ENCODE measurements around the gene SLIRP. TPM values are rescaled to one million over a fixed set of nuclear protein-coding genes. Genes with fewer than 3 reads are reported as not detected.

The SLIRP gene
- total and polyA plus RNA-seq, 2 donors (not counting 1 experiment from before 2014, with no cell fraction given): 117 to 155 TPM

- Histone ChIP-seq H4K20me1 (ENCODE audit: control insufficient read depth, extremely low read depth, insufficient read depth, low read length) (no peaks in the 10 kb centered on the region), H3K4me1 (ENCODE audit: control insufficient read depth, extremely low read depth, insufficient read depth, low read length) (no peaks in the 10 kb centered on the region), H3K79me2 (ENCODE audit: control insufficient read depth, insufficient read depth, low read length) (no peaks in the 10 kb centered on the region), H3K9me3 (ENCODE audit: control insufficient read depth, insufficient read depth, low read depth, low read length) (no peaks in the 10 kb centered on the region), H3K4me3 (replicated peaks in 1 of 4; ENCODE audit: control extremely low read depth in 1 of 4, insufficient read depth in 1 of 4, low read depth in 3 of 4, low read length in 4 of 4) (no peak overlapping the region), H2AFZ (ENCODE audit: low read length) (no peak overlapping the region), H3K9ac (ENCODE audit: insufficient read depth, low read length) (no peak overlapping the region), H3K27ac (ENCODE audit: insufficient read depth, low read length) (no peak overlapping the region), H3K27me3 (ENCODE audit: control insufficient read depth, insufficient read depth, low read length) (no peaks in the 10 kb centered on the region), H3K4me2 (ENCODE audit: extremely low read depth, insufficient read depth, low read length) (no peak overlapping the region), H3K36me3 (ENCODE audit: control insufficient read depth, insufficient read depth, low read length) (no peaks in the 10 kb centered on the region)
- TF ChIP-seq EZH2 (IDR thresholded peaks at IDR 0.05; ENCODE audit: low read length, missing control alignments): no peak
- no peak for TF ChIP-seq CTCF (conservative IDR thresholded peaks at IDR 0.05 in 1 of 2, IDR thresholded peaks at IDR 0.05 in 1 of 2; ENCODE audit: low read depth in 1 of 2, low read length in 2 of 2)
- no peak for DNase-seq (ENCODE audit: low read depth in 2 of 2)
Measured at GRCh38 chr14:77691259-77691658, 16.6 kb upstream of the SLIRP start.

- Histone ChIP-seq H2AFZ (ENCODE audit: low read length) (peak overlapping the region; percentile 90), H3K79me2 (ENCODE audit: control insufficient read depth, insufficient read depth, low read length) (peaks cover 50% of the 10 kb centered on the region), H3K4me1 (ENCODE audit: control insufficient read depth, extremely low read depth, insufficient read depth, low read length) (peaks cover 3% of the 10 kb centered on the region), H3K9ac (ENCODE audit: insufficient read depth, low read length) (peak overlapping the region; percentile 77), H3K27me3 (ENCODE audit: control insufficient read depth, insufficient read depth, low read length) (no peaks in the 10 kb centered on the region), H3K4me2 (ENCODE audit: extremely low read depth, insufficient read depth, low read length) (peak overlapping the region; percentile 80), H3K4me3 (replicated peaks in 1 of 4; ENCODE audit: control extremely low read depth in 1 of 4, insufficient read depth in 1 of 4, low read depth in 3 of 4, low read length in 4 of 4) (peak overlapping the region; percentile 74 to 98 (median 90)), H3K9me3 (ENCODE audit: control insufficient read depth, insufficient read depth, low read depth, low read length) (no peaks in the 10 kb centered on the region), H4K20me1 (ENCODE audit: control insufficient read depth, extremely low read depth, insufficient read depth, low read length) (no peaks in the 10 kb centered on the region), H3K36me3 (ENCODE audit: control insufficient read depth, insufficient read depth, low read length) (peaks cover 5% of the 10 kb centered on the region), H3K27ac (ENCODE audit: insufficient read depth, low read length) (peak overlapping the region; percentile 70)
- TF ChIP-seq CTCF (conservative IDR thresholded peaks at IDR 0.05 in 1 of 2, IDR thresholded peaks at IDR 0.05 in 1 of 2; ENCODE audit: low read depth in 1 of 2, low read length in 2 of 2): peak; percentile 45 to 48
- no peak for TF ChIP-seq EZH2 (IDR thresholded peaks at IDR 0.05; ENCODE audit: low read length, missing control alignments)
- DNase-seq (ENCODE audit: low read depth in 2 of 2): peak; percentile 35 to 60
Measured at GRCh38 chr14:77707355-77707723, 564 bp upstream of the SLIRP start.

GRCh38 chr14:77708749-77709148 lies 846 bp downstream of the SLIRP start:
- H3K79me2 ChIP-seq (ENCODE audit: control insufficient read depth, insufficient read depth, low read length): peaks cover 53% of the 10 kb centered on the region
- no peak for DNase-seq (ENCODE audit: low read depth in 2 of 2)
- peak overlapping the region; percentile 74 to 98 (median 90) for H3K4me3 ChIP-seq (replicated peaks in 1 of 4; ENCODE audit: control extremely low read depth in 1 of 4, insufficient read depth in 1 of 4, low read depth in 3 of 4, low read length in 4 of 4)
- H3K9ac ChIP-seq (ENCODE audit: insufficient read depth, low read length): peak overlapping the region; percentile 21
- H4K20me1 ChIP-seq (ENCODE audit: control insufficient read depth, extremely low read depth, insufficient read depth, low read length): no peaks in the 10 kb centered on the region
- H3K27me3 ChIP-seq (ENCODE audit: control insufficient read depth, insufficient read depth, low read length): no peaks in the 10 kb centered on the region
- H2AFZ ChIP-seq (ENCODE audit: low read length): no peak overlapping the region
- peaks cover 3% of the 10 kb centered on the region for H3K4me1 ChIP-seq (ENCODE audit: control insufficient read depth, extremely low read depth, insufficient read depth, low read length)
- H3K9me3 ChIP-seq (ENCODE audit: control insufficient read depth, insufficient read depth, low read depth, low read length): no peaks in the 10 kb centered on the region
- H3K27ac ChIP-seq (ENCODE audit: insufficient read depth, low read length): peak overlapping the region; percentile 70
- peaks cover 5% of the 10 kb centered on the region for H3K36me3 ChIP-seq (ENCODE audit: control insufficient read depth, insufficient read depth, low read length)
- H3K4me2 ChIP-seq (ENCODE audit: extremely low read depth, insufficient read depth, low read length): peak overlapping the region; percentile 95
- TF ChIP-seq CTCF (conservative IDR thresholded peaks at IDR 0.05 in 1 of 2, IDR thresholded peaks at IDR 0.05 in 1 of 2; ENCODE audit: low read depth in 1 of 2, low read length in 2 of 2): no peak
- no peak for TF ChIP-seq EZH2 (IDR thresholded peaks at IDR 0.05; ENCODE audit: low read length, missing control alignments)
